8988T (cell line): ENCODE results near the gene SP140.
"Not testable (repeated sequence)": the region's sequence is repeated elsewhere in the genome, so short reads cannot be mapped to it uniquely, and the experiment has no call there.

ENCODE experiments used
- DNase-seq: peaks from one replicate; pipeline ENCODE4 v3.0.0; 2011

The SP140 gene

DNA sequence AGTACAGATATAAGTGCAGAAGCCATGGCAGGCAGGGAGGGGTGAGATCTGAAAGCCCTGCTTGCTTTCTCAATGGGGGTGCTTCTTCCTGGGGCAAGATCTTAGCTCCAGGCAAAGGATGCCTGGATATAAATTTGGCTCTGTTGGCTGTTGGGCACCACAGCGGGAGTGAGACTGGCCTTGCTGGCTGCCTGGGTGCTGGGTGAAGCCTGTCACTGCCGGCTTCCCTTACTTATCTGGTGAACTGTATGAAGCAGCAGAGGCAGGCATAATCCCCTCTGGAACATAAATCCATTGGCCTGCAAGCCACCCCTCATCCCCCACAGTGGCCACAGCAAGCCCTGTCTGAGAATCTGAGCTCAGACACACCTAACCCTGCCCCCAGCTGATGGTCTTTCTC lies 74.1 kb downstream of the SP140 start:
- DNase-seq: no peak

DNA sequence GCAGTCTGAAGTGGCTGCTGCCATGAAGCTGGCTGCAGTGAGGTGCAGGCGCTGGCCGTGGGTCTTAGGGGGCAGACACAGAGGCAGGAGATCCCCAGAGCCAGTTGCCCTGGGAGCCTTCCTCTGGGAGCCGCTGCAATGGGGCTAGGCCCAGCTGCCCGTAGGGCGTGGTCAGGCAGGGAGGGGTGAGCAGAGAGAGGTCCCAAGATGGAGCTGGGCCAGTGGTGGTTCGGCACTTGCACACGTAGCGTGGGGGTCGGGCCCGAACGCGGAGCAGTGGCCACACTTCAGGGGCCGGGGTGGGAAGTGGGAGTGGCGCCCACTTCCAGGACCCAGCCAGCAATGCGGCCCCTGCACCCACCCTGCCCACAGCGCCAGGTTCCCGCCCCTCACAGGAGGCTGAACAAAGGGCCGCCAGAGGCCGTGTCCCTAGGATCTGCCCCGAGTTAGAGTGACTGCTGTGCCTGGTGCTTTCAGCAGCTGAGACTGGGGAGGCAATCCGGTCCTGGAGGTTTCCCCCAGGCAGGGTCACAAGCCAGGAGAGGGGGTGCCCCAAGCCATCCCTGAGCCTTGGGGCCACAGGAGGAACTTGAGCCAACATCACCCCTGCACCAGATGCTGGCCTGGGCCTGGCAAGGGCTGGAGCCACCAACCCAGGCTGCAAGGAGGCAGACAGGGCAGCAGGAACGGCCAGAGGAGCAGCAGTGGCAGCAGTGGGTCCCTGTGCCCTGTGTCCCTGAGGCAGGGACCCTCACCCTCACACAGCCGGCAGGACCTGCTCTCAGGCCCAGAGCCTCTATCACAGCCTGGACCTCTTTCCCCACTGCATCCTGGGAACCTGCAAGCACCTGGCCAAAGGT lies 80.1 kb downstream of the SP140 start:
- DNase-seq: no peak

DNA sequence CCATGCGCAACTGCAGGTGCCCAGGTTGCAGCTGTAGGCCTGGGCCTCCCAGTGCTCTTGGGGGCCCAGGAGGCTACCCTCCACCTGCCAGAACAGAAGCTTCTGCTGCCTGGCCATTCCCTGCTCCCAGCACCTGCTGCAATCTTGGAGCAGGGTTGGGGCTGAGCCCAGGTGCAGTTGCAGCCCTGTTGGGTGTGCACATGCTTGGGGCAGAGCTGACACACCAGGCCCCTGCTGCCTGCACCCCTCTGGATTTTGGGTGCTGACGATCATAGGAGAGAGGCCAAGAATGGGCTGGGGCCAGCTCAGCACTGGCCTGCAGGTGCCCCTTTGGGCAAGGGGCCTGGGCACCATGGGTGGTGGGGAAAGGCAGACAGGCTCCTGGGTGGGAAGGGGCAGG lies 80.9 kb downstream of the SP140 start:
- no peak for DNase-seq

DNA sequence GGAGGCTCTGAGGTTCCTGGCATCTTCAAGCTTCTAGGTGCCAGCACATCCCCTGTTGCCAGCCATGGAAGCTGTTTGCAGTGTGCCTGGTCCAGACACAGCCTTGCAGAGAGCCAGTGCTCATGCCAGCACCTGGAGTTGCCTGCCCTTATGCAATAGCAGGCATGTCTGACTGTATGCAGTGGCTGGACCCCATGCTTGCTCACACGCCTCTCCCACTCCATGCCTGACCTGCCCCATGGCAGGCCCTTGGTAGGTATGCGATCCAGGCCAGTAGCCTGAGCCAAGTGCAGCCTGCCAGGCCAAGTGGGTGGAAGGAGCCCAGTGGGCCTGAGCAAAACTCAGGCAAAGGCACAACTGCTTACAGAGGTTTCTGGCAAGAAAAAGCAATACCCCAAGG lies 81.9 kb downstream of the SP140 start:
- DNase-seq: no peak

DNA sequence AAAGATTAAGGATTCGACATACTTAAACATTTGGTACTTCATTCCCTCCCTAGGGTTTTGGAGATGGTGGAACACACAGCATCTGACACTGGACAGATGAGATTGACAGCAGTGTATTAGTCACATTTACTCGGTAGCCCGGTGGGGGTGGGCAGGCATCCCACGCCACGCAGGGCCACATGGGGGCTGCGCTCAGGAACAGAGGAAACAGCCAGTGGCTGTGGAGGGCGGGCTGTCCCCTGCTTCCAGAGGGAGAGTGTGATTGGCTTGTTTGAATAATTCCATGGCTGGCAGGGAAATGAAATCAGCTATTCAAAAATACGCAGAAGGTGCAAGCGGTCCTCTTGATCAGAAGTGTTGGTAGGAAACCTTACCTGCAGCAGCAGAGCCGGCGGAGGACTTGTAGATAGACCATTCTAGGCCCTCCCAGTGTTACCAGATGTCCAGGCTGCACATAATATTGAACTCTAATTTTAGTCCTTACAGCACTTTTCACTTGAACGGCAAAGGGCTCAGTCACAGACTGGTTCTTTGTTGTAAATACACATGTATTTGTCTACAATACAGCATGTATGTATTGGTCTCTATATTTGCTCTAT lies 83.0 kb downstream of the SP140 start:
- DNase-seq: no peak

DNA sequence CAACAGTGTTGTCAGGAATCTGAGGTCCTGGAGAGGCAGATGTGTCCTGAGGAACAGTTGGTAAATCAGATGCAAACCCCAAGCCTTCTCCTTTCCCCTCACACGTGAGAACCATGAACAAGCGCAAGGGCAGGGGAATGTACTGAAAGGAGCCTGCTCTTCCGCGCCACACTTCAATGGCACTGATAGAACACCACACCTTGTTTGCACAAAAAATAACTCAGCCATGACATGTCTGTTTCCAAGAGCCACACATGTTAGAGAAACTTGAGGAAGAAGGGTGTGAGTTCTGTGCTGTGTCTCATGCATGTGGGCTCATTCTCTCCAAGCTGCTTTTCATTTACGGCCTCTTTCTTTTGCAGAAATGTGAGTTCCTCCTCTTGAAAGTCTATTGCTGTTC lies 85.3 kb downstream of the SP140 start:
- not testable (repeated sequence) for DNase-seq

DNA sequence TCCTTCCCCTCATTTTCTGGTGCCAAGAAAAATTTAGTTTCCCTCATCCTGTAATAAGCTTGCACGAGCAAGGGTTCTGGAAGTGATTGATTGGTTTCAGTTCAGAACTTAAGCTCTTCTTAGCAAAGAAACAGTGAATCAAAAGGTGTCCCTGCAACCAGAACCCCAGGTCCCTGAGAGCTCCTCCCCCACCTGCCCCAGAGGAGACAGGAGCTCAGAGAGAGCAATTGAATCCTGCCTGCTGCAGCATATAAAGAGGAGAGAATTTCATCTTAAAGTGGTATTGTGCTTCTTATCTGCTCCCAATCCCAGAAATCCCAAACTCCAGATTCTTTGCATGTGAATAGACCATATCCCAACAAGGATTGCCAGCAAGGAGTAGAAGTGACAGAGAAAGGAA lies 86.1 kb downstream of the SP140 start:
- DNase-seq: not testable (repeated sequence)

DNA sequence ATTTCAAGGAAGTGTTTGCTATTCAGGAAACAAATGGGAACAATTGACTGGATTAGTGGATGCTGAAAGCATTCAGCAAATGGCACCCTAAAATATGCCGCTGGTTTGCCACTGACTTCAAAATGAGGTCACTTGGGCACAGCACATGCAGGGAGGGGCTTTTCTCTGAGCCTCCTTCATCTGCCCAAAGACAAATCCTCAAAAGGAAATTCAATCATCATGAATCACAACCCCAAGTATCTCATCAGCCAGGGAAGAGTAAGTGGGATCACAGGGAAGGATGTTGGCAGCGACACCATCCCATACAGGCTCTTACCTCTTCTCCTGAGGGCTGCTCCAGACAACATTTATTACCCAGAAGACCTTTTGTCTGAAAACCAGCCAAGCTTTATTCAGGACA lies 87.1 kb downstream of the SP140 start:
- no peak for DNase-seq

DNA sequence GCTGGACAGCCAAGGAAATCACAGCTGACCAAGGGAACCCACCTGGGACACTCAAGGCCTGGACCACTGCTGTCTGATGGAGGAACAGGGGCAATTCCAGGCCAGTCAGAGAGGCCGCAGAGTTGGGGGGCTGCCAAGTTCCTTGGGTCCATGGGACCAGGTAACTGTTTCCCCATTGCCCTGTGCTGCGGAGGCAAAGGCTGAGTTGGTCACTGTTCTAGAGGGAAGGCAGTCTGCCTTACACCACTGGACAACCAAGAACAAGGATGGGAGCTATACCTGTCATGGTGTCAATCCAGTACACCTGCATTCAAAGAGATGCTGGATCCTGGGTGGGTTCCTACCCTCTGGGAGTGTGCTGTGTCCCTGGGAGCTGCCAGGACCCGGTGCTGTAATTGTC lies 91.8 kb downstream of the SP140 start:
- no peak for DNase-seq

DNA sequence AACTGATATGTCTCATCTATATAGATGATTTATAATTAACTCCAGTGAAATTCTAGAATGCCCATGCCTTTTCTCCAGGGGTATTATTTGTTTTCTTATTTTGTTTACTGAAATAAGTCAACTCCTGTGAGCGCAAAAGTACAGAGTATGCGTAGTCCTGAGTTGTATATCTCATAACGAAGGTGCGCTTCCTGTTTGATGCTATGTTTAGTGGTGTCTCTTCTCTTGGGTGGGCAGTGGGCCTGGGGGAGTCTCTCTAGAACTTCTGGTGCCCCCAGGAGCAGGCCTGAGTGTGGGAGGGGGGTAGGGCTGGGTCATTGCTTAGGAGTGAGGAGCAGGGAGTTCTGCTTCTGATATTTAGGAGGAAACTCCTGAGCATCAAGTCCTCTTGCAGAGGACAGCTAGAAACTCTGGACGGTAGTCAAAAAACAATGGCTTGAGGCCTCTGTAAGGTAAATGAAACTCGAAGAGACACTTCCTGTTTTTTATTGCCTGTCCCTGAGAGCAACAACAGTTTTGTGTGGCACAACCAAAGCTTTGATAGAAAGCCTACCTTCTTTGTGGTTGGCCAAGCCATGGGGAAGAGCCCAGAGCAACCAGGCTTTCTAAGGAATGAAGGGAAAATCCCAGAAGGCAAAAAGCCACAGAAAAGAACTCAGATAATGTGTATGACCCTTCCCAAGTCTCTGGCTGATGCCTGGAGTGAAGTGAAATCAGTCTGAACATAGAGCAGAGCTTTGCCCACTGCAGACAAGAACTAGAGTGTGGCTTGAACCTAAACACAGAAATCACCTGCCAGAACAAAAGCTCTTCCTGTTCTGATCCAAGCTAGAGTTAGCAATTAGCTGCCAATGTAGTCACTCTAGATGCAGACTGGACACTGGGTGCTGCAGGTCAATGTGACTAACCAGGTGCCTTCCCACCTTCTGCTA lies 92.9 kb downstream of the SP140 start:
- no peak for DNase-seq

DNA sequence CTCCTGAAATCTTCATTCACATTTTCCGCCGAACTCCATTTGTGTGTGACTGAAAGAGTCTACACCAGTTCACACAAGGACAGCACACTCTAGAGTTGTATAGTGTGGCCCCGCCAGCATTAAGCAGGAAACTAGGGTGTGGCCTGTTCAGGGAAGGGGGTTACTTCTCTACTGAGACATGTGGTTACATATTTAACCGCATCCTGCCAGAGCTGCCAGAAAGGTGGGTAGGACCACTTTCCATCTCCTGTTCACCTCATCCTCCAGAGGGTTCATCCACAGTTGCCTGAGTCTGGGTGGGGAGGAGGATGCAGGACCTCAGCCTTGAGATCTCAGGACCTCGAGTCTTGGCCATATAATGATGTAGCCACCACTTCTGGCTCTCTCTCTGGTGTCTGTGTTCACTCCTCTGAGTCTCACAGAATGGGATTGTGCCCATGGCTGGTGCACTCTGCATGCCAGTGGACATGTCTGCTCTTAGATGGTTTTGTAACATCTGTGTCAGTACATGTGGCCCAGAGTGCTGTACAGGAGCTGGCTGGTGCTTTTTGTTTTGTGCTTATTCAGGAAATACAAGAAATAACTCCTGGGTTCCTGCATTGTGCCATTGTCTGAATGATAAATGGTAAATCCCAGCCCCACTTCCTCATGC lies 93.8 kb downstream of the SP140 start:
- DNase-seq: no peak

DNA sequence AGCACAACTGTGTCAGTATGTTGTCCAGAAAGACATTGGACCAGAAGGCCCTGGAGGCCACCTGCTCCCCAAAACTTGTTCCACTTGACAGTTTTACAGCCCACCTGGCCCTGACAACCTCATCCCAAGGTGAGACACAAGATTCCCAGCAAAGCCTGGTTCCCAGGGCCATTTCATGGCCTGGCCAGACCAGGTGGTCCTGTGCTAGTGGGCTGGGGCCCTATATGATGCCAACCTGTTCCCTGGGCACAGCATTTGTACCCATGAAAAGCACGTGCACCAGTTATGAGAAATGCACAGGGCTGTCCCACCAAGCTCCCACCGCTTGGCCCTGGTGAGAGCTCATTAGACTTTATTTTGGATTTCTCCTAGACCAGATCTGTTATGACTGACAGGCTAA lies 95.5 kb downstream of the SP140 start:
- DNase-seq: no peak

DNA sequence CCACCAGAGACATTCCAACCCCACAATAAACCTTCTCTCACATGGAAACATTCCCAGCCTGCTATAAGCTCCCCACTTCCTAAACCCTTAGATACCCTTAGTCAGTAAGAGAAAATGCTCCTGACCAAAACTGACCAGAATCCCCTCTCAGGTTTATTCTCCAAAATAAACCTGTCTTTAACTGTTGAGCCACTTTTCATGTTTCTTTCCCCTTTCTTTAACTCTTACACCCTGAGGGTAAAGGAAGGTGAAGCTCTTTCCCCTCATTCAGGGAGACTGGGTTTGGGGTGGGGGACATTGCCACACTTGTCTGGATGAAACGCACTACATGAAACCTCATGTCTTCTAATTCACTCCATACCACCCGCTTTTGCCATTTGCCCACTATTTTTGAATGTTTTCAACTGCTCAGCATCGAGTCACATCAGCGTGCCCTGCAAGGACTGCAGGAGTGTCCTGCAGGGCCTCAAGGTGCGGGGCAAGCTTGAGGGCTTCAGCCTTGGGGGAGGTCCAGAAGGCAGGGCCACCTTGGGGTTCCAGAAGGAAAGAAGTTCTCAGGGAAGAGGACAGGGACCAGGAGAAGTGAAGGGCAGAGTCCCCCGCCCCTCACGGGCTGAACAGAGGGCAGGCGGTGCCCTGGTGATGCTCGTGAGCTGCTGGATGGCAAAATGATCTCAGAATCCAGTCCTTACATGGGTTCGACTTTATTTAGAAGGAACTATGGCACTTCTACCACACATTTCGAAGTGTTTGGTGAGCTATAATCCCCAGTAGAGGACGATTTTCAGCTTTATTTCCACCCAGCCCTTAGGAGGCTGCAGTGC lies 97.2 kb downstream of the SP140 start:
- no peak for DNase-seq

DNA sequence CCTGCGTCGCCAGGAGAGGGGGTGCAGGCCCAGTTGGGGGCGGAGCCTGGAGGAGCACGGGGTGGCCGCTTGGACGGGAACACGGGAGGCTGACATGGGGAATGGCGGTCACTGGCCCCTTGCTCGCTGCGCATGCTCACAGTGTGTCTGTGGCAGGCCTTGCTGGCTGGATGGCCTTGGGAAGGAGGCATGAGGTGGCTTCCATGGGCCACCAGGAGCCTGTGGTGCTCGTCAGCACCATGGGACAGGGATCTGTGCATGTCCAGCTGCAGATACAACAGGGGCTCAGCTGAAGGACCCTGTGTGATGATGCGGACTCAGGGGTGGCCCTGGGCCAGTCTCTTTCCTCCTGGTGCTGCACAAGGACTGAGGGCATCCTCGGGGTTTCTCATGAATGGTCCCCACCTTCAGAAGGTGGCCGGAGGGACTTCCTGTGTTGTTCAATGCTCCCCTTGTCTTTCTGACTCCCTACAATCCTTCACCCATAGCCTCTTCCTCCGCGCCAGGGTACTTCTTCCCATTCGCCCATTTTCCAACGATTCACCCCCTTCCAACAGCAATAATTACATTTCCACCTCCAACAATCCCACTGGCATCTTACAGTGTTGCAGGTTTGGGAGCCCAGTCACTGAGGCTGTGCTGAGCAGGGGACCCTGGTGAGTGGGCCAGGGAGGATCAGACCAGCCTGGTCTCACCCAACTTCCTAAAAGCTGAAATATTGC lies 98.0 kb downstream of the SP140 start:
- DNase-seq: no peak

DNA sequence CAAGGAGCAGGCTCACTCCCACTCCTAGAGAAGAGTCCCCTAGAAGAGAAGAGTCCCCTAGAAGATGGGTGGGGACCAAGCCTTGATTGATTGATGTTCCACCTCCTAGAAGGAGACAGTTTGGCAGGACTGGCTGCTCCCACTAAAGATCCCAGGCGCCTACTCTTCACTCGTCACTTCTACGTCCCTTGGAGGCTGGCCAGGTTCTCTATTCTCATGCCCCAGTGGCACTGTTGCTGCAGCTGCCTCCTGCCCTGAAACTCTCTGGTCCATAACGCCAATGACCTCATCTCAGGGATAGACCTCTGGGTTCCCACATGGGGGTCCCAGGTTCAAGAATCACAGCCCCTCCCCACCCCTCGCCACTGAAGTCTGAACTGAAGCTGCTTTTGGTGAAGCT lies 99.0 kb downstream of the SP140 start:
- no peak for DNase-seq

DNA sequence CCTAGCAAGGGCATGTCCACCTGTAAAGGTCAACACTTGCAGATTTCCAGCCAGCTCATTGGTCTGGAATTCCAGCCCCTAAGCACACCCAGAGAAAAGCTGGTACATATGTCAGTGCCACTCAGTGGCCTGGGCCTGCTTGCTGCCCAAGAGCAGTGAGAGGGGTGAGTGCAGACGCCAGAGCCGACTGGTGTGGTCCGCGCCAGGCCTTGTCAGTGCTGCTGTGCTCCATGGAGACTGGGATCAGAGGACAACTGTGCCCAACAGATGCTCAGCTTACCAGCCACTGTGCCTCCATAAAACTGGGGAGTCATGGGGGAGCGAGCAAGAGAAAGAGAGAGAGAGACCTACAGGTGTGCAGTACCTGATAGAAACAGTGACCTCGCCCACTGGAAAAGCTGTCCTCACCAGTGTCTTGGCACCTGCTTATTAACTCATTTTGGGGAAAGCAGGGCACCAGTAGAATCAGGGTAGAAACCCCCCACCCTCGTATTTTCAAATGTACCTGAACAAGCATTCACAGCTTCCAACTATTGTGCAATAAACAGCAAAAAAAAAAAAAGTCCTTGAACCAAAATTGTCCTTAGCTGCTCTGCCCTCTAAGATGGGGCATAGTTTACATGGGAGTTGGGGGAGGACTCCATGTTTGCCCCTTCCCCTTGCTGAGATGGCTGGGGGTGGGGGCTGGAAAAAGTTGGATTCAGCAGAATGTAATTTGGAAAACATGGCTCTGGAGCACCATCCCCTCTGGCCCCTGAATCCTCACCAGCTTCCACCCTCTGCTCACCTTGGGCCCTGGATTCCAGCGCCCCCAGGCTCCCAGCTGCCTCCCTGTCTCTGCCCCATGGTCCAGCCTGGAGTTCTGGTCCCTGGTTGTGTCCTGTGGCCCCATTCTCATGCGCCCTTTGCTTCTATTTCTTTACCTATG lies 100.0 kb downstream of the SP140 start:
- DNase-seq: no peak

DNA sequence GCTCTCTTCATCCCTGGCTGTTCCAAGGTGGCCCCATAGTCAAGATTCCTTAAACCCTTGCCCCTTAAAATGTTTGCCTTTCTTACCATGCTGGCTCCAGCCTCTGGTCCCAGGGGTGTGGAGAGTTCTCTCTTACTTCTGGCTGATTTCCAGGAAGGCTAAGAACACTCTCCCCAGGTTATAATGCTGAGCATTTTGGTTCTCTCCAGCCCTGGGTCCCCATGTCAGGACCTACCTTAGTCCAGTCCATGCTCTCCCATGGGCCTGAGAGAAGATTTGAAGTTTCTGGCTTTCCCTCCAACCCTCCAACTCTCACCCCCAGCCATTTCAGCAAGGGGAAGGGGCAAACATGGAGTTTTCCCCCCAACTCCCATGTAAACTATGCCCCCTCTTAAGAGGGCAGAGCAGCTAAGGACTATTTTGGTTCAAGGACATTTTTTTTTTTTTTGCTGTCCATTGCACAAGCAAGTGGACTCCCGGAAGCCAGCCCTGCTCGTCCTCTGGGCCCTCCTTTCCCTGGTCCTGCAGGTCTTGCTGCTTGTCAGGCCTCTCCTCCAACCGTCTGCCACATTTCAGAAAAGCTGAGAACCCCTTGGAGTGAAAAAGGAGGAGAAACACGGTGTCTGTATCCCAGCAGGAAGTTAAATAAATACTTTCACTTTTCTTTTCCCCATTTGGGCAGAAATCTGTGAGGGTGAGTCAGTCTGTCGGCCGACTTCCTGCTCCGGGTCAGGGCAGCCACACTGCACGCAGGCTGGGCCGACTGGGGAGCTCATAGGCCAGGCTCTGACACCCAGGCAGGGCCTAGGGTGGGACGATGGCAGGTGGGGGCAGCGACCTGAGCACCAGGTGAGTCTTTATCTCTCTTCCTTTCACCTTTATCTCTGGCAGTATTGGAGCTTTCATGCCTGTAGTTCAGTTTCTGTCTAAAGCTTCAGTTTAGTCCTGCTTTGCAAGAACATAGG lies 101.2 kb downstream of the SP140 start, which contains the start of gene SP140L:
Gene SP140L, plus strand, starts transcription at position 741 of the 965 bp plus-strand sequence. Its CDS starts 77 bp downstream, at position 818.
- peak; percentile 58 for DNase-seq

DNA sequence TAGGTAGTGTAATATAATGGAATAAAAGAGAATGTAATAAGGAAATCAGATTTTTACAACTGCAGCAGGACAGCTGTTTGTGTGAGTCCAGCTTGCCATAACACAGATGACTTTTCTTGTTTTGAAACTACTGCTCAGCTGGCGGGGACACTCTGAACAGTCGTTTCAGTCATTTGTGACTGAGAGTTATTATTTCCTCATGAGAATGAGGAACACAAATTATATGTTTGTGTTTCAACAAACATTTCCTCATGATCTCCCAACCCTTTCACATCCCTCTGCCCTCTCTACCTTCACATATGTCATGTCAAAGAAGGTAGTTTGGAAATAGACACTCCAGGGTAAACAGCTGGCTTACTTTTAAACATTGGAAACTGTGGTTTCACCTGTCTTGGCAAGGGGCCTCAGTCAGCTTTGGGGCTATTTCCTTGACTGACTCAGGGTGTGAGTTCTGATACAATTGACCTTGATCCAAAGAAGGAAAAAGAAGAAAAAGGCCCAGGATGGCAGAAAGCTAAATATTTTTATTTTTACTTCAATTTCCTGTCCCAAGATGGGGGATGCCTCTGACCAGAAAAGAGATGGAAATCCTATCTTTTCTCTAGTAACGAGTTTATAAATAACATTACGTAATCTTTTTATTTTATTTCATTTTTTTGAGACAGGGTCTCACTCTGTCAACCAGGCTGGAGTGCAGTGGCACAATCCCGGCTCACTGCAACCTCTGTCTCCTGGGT lies 102.0 kb downstream of the SP140 start:
- no peak for DNase-seq
